Measurements from ENCODE around the gene ARL16. TPM values are rescaled to one million over a fixed set of nuclear protein-coding genes. Genes with fewer than 3 reads are reported as not detected.

ARL16 gene
- polyA plus RNA-seq, 1 donor from 2014 or later, result 156 TPM

DNA sequence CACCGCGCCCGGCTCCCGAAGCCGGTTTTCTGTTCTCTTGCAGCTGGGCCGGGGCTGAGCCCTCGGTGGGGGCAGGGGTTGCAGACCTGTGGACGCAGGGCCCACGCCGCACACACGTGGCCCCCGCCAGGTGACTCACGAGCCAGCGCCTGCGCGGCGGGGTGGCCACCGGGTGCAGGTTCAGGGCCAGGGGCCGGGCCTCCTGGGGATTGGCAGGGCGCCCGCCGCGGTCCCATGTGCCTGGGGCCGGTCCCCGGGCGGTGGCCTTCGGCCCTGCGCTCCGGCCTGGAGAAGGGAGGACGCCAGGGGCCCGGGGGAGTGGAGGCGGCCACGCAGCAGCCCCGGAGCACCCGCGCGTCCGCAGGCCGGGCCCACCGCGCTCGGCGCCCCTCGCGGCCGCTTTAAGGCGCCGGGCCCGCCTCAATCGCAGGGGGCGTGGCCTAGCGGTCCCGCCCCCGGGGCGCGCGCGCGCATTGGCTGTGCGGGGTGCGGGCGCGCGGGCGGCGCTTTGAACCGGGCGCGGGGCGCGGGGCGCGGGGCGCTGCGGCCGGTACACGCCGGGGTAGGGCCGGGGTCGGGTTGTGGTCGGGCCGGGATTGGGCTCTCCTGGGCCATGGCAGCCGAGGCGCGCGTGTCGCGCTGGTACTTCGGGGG lies 28.3 kb upstream of the ARL16 start, which contains the start of gene SLC25A10:
TSS of gene SLC25A10 (plus strand) at position 471 of the 654 bp plus-strand sequence. CDS start at position 614, 143 bp downstream.
- peak within 1 kb of the TSS; percentile 68 for H3K4me3 ChIP-seq (ENCODE audit: low read length)

More for the DNA sequence above, 28.3 kb upstream of the ARL16 start, which contains the start of gene SLC25A10:
- Histone ChIP-seq H4K20me1 (ENCODE audit: insufficient read depth) (no peaks in the 10 kb centered on the region), H3K9ac (ENCODE audit: low read length) (peak within 1 kb of the TSS; percentile 59), H3K9me3 (ENCODE audit: low read length) (no peaks in the 10 kb centered on the region), H3K27me3 (ENCODE audit: insufficient read depth, low read depth, low read length) (peaks cover 8% of the 10 kb centered on the region), H3K4me2 (ENCODE audit: low read length) (peak within 1 kb of the TSS; percentile 51), H3K36me3 (ENCODE audit: insufficient read depth, low read length) (no peaks in the 10 kb centered on the region), H2AFZ (ENCODE audit: low read depth, low read length) (no peak within 1 kb of the TSS), H3K79me2 (replicated peaks; ENCODE audit: insufficient read depth, low read length) (no peaks in the 10 kb centered on the region), H3K27ac (ENCODE audit: low read length) (no peak within 1 kb of the TSS), H3F3A (ENCODE audit: insufficient read depth, low read length, poor library complexity, severe bottlenecking) (no peaks in the 10 kb centered on the region), H3K9me2 (ENCODE audit: insufficient read depth, low read length) (no peaks in the 10 kb centered on the region)
- TF ChIP-seq POLR2AphosphoS5 (IDR thresholded peaks at IDR 0.05) (peak; percentile 17), EP300 (conservative IDR thresholded peaks at IDR 0.05; ENCODE audit: poor library complexity, severe bottlenecking) (peak; percentile 10), RAD21 (conservative IDR thresholded peaks at IDR 0.05) (peak; percentile 11), EZH2 (IDR thresholded peaks at IDR 0.05; ENCODE audit: borderline replicate concordance, insufficient read depth, low read length, poor library complexity, severe bottlenecking) (no peak), REST (IDR thresholded peaks at IDR 0.05; ENCODE audit: borderline replicate concordance) (no peak), TAF1 (IDR thresholded peaks at IDR 0.05; ENCODE audit: low read depth) (no peak), CTCF (IDR thresholded peaks at IDR 0.05; ENCODE audit: poor library complexity, severe bottlenecking) (peak; percentile 49), MXI1 (conservative IDR thresholded peaks at IDR 0.05; ENCODE audit: poor library complexity, severe bottlenecking) (peak; percentile 97), SMC3 (conservative IDR thresholded peaks at IDR 0.05; ENCODE audit: poor library complexity) (no peak)

All from neural cell (in vitro differentiated cells).